ENCODE results near the gene KMT2C.
"Not testable (repeated sequence)": the region's sequence is repeated elsewhere in the genome, so short reads cannot be mapped to it uniquely, and the experiment has no call there.

The KMT2C gene

DNA sequence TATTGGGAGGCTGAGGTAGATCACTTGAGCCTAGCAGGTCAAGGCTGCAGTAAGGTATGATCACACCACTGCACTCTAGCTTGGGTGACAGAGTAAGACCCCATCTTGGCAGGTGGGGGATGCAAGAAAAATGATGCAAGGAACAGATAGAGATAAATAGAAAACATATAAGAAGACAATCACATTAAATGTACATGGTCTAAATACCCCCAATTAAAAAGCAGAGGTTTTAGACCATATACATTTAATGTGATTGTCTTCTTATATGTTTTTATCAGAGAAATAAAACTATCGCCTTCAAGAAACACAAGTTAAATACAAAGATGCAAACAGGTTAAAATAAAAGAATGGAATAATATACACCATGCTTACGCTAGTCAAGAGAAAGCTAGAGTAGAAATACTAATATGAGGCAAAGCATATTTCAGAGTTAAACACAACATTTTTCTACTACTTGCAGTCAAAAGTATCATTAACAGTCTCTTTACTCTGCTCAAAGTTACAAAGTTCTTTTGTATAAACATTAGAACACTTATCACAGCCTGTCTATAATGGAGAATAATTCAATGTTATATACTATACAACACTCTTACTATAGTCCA is 136.2 kb downstream of the KMT2C start:
- not testable (repeated sequence) for DNase-seq

DNA sequence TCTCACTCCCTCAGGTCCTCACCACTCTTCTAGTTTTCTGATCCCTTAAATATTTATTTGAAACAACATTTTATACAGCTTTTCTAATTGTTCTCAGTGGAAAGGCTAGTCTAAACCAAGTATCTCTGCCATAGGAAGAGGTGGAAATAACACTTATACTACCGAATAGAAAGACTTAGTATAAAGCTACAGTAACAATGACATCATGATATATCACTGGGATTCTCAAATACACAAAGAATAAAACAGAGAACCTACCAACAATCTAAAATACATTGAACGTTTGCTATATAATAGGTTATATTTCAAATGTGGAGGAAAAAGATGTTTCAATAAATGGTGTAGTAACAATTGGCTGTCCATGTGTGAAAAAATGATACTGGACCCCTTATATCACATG is 142.9 kb downstream of the KMT2C start:
- no peak for DNase-seq

DNA sequence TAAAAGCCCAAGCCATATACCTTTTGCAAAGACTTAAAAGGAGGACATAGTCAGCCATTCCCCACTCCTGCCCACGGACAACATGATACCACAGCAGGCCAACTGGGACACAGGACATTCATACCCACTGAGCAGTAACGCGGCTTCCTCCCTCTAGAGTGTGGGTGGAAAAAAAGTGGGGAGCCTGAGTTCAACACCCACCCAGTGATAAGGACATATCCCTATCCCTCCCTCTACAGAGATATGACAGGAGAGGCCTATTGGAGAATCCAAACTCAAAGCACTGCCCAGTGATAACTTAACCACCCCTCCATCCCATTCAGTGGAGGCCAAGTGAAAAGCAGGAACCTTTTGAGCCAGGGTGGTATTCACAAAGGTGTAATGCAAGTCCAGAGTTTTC is 148.8 kb downstream of the KMT2C start:
- DNase-seq: not testable (repeated sequence)

- DNase-seq: not testable (repeated sequence)
These were observed 149.6 kb downstream of the KMT2C start for GRCh38 chr7:152286219-152286618.

- not testable (repeated sequence) for DNase-seq
These were observed 150.8 kb downstream of the KMT2C start for GRCh38 chr7:152284998-152285397.

DNA sequence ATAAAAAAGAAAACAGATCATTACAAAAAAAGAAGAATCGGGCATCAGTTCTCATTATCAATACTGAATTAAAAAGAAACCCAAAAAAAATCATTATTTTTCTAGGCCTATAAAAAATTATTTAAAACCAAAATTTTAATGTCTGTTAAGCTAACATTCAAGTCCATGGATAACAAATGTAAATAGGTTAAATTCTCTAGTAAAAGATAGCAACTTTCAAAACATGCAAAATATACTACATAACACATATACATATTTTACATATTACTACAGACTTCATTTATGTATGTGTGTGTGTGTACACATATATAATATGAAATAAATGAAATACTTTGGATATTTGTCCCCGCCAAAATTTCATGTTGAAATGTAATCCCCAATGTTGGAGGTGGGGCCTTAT is 158.1 kb downstream of the KMT2C start:
- not testable (repeated sequence) for DNase-seq

DNA sequence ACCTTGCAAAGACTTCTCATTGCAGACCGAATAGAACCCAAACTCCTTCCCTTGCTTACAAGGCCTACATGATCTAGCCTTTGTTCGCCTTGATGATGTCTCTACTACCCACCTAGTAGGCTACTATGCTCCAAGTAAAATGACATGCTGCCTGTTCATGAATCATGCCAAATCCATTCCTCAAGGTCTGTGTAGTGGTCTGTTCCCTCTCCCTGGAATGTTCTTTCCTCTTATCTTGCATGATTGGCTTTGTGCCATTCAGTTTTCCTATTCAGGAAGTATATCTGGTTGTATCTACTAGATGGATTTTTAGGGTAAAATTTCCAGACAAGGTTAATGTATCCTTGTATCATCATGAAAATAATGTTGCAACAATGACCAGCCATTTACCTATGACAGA is 165.4 kb downstream of the KMT2C start:
- DNase-seq: not testable (repeated sequence)

- DNase-seq: not testable (repeated sequence)
These were observed 168.9 kb downstream of the KMT2C start for GRCh38 chr7:152266859-152267258.

- not testable (repeated sequence) for DNase-seq
These were observed 170.9 kb downstream of the KMT2C start for GRCh38 chr7:152264915-152265314.

- not testable (repeated sequence) for DNase-seq
These were observed 173.7 kb downstream of the KMT2C start for GRCh38 chr7:152262146-152262545.

GRCh38 chr7:152259645-152260044 is 176.2 kb downstream of the KMT2C start:
- not testable (repeated sequence) for DNase-seq

DNA sequence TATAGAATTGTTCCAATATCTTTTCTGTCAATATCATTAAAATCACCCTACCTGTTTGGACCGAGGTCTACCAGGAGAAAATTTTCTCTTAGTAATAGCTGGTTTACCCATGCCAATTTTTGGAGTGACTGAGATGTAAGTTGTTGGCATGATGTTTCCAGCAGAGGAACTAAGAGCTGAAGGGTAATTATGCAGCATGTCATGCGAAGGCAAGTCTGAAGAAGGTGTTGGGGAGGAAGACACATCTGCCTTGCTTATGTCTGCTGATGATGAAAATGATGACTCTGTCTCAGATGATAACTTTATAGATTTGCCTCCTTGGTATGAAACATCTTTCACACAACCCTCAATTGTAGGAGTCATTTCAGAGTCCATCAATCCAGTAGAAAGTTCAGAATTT is 188.0 kb downstream of the KMT2C start:
- DNase-seq: not testable (repeated sequence)

DNA sequence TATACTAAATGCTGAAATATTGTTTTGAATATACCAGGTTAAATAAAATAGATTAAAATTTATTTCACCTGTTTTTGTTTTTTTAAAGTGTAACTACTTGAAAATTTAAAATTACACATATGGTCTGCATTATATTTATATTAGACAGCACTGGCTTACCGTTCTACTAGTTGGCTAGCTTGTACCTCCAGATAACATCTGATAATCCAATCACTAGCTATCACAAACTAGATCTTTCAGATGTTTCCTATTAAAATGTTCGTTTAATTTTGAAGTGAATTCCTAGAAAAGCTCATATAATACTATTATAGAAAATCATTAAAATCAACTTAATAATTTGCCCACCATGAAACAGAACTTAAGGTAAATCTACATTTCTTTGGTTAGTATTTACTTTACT is 190.4 kb downstream of the KMT2C start:
- not testable (repeated sequence) for DNase-seq

DNA sequence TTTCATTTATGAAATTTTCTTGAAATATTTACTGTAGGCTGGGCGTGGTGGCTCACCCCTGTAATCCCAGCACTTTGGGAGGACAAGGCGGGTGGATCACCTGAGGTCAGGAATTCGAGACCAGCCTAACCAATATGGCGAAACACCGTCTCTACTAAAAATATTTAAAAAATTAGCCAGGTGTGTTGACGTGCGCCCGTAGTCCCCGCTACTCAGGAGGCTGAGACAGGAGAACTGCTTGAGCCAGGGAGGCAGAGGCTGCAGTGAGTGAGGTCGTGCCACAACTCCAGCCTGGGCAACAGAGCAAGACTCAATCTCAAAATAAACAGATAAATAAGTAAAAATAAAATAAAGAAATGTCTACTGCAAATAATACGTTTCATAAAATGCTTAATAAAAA is 192.3 kb downstream of the KMT2C start:
- not testable (repeated sequence) for DNase-seq

DNA sequence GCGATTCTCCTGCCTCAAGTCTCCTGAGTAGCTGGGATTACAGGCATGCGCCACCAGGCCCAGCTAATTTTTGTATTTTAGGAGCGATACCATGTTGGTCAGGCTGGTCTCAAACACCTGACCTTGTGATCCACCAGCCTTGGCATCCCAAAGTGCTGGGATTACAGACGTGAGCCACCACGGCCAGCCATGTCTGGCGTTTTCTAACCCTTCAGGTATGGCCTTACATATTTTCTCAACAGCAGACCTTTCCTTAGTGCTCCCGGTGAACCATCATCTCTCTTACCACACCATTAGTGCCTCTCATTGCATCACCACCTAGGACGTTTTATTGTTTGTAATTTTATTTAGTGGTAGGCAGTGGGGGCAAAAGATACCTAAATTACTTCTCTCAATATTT is 194.5 kb downstream of the KMT2C start:
- DNase-seq: not testable (repeated sequence)

GRCh38 chr7:152236306-152236705 is 199.5 kb downstream of the KMT2C start:
- not testable (repeated sequence) for DNase-seq

DNA sequence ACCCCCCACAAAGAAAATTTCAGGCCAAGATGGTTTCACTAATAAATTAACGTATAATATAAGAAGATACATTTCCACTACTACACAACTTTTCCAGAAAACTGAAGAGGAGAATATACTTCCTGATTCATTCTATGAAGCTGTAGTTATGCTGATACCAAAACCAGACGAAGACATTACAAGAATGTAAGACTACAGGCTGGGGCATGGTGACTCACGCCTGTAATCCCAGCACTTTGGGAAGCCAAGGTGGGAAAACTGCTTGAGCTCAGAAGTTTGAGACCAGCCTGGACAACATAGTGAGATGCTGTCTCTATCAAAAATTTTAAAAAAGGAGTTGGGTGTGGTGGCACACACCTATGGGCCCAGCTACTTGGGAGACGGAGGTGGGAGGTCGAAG is 201.4 kb downstream of the KMT2C start:
- DNase-seq: not testable (repeated sequence)

DNA sequence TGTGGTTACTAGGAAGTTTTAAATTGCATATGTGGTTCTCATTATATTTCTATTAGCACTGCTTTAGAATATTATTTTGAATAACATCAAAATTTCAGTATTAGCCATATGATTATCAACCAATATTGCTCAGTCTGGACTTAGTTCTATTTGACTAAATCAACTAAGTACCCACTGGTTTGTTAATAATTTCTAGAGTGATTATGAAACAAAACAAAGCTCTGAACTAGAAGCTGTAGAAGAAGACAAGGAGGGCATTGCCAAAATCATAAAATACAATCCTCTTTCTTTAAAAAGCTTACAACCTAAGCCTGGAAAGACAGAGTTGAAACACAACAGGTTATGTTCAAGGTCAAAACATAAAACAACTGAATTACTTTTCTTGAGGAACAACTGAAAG is 204.7 kb downstream of the KMT2C start:
- no peak for DNase-seq

GRCh38 chr7:152219556-152219955 is 216.2 kb downstream of the KMT2C start:
- DNase-seq: not testable (repeated sequence)

DNA sequence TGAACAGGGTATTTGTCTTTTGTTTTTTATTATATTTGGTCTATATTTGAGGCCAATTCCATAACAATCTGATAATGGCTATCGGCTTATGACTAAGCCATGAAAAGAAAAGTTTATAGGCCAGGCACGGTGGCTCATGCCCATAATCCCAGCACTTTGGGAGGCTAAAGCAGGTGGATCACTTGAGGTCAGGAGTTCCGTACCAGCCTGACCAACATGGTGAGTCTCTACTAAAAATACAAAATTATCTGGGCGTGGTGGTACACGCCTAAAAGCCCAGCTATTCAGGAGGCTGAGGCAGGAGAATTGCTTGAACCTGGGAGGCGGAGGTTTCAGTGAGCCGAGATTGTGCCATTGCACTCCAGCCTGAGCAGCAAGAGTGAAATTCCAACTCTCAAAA is 227.0 kb downstream of the KMT2C start:
- not testable (repeated sequence) for DNase-seq

GRCh38 chr7:152204417-152204816 is 231.4 kb downstream of the KMT2C start:
- not testable (repeated sequence) for DNase-seq

DNA sequence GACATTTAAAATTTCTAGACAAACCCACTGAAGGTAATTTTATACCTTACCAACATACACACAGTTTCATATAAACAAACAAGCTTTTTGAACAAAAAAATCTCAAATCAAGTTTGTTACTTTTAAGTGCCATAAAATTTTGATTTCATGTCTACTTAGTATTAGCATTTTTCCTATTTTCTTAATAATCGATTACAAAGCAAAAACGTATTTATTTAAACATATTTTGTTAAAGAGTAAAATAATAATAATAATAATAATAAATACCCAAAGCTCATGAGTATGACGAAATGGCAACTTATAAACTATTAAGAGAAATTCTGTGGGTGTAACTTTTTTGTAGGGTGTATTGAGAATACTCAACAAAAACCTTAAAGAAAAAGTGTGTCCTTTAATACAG is 232.7 kb downstream of the KMT2C start:
- DNase-seq: no peak

DNA sequence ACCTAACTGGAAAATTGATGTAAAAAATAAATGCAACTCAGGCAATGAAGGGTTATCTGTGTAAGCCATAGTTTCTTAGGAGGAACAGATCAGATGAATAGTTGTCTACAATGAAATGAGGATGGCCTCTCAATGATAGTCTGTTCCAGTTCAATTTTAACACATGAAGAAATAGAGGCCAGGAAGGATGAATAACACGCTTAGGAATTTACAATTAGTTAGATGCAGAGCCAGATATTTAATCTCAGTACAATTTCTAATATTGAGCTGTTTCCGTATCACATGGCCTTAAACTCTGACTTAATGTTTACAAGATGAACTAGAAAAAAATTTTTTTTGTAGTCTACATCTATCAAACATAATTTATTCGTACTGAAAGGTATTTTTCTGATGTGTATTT is 233.7 kb downstream of the KMT2C start:
- no peak for DNase-seq

GRCh38 chr7:152200395-152200794 is 235.4 kb downstream of the KMT2C start:
- DNase-seq: no peak

DNA sequence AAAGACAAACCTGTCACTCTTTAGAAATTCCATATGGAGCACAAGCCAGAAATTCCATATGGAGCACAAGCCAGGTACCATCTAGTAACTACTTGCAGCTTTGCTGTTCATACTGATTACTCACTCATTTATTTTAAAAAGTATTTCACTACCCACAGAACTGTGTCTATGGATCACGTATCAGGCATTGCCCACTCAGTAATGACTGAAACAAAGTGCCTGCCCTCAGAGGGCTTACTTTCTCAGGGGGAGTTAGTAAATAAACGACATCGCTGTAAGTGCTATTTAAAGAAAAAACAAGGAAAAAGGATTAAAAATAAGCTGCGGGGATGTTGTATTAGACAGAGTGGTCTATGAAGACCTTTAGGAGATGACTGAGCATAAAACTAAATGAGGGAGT is 239.4 kb downstream of the KMT2C start:
- no peak for DNase-seq
